Gastrocnemius medialis (tissue), 4 donors: ENCODE data around the gene RPL3. TPM values are rescaled to one million over a fixed set of nuclear protein-coding genes. Genes with fewer than 3 reads are reported as not detected.
A peak's percentile ranks its signal among the peaks of the same experiment; 100 is the strongest.

Experiments used
- ATAC-seq, 2 donors: fragments of 150-250 bp; one replicate each; pipeline ENCODE4 v1.9.1; 2016
- DNase-seq, 2 donors: peaks; one replicate each; pipeline ENCODE4 v3.0.0-alpha.2; 2019
- H3K27ac ChIP-seq, 4 donors: fragments of 200-600 bp; sonication (generic); 1 replicate in 1 of 4; 2 replicates in 3 of 4; pipeline ENCODE4 v1.5.1; 2016 to 2018; ENCODE audit warnings: mild to moderate bottlenecking in 2 of 4, moderate library complexity in 1 of 4
- H3K27me3 ChIP-seq, 3 donors: fragments of 200-600 bp; sonication (generic) in 2 of 3; 1 replicate in 1 of 3; 2 replicates in 2 of 3; pipeline versions ENCODE4 v1.5.1 to v1.6.0; 2016 to 2019; ENCODE audit warnings: mild to moderate bottlenecking in 1 of 3, moderate library complexity in 1 of 3
- H3K36me3 ChIP-seq, 2 donors: fragments of 200-600 bp; sonication (generic) in 1 of 2; one replicate each; pipeline ENCODE4 v1.5.1; 2017 to 2018
- H3K4me1 ChIP-seq, 2 donors: fragments of 200-600 bp; sonication (generic) in 1 of 2; one replicate each; pipeline ENCODE4 v1.5.1; 2016 to 2017; ENCODE audit warnings: mild to moderate bottlenecking in 2 of 2
- H3K4me3 ChIP-seq, 4 donors: fragments of 200-600 bp; sonication (generic) in 3 of 4; 1 replicate in 1 of 4; 2 replicates in 3 of 4; pipeline ENCODE4 v1.5.1; 2016 to 2019; ENCODE audit warnings: mild to moderate bottlenecking in 2 of 4
- H3K9me3 ChIP-seq, 3 donors: fragments of 200-600 bp; sonication (generic) in 2 of 3; 1 replicate in 1 of 3; 2 replicates in 2 of 3; pipeline ENCODE4 v1.5.1; 2016 to 2019
- CTCF ChIP-seq, 5 experiments: fragments of 450-650 bp in 3 of 5; fragments of 200-600 bp in 2 of 5; sonication (generic) in 2 of 5; IDR thresholded peaks in 4 of 5; conservative IDR thresholded peaks in 1 of 5; 1 replicate in 4 of 5; 2 replicates in 1 of 5; pipeline ENCODE4 v1.5.1; 2016 to 2019; ENCODE audit warnings: antibody characterized with exemption in 5 of 5, mild to moderate bottlenecking in 3 of 5, moderate library complexity in 3 of 5
- POLR2A ChIP-seq, 2 donors: fragments of 450-650 bp; IDR thresholded peaks; one replicate each; pipeline ENCODE4 v1.6.1; 2017; ENCODE audit warnings: antibody characterized with exemption in 2 of 2, mild to moderate bottlenecking in 2 of 2, moderate library complexity in 2 of 2
- in situ Hi-C, 4 donors: fragments of 200-750 bp; cut with MboI; loops; one replicate each; pipeline versions ENCODE4 v1.15.0 to v1.8.0; 2017; ENCODE audit warnings: low sequenced_read_pairs in 4 of 4
- intact Hi-C: fragments of 100-400 bp; cut with DNase I; formaldehyde crosslinking; loops from one replicate; pipeline ENCODE4 v1.15.1; 2023; ENCODE audit warnings: low total_unique reads
- total RNA-seq, 4 donors: library from RNA; depleted of rRNA; stranded (reverse); fragments of >200 nt; gene quantifications; one replicate each; pipeline versions ENCODE4 v1.1.0 to v1.2.3, GENCODE V29; 2016

Gene RPL3
- total RNA-seq, 4 donors from 2014 or later, result 261 to 680 (median 391) TPM

- ATAC-seq, result peak; percentile 14 to 20
- no peak for DNase-seq
- peak overlapping the region; percentile 65 to 91 (median 84) for H3K4me3 ChIP-seq
- no peaks in the 10 kb centered on the region for H3K27me3 ChIP-seq
- peaks cover 50 to 51% of the 10 kb centered on the region in 2 donors for H3K4me1 ChIP-seq
- intact Hi-C loops (loop anchor here (1.0 to 2.0 kb wide), 7 partner anchors 17 to 446 kb away; partner anchors contain the start of genes CBX6, CBX7, RPS19BP1 and SYNGR1), in situ Hi-C loops (loop anchor here in 2 of 4 donors (5.0 to 25.0 kb wide), 2 partner anchors 81 to 194 kb away; partner anchors contain the start of genes ATF4 (in 1 of the 2) and MIEF1 (in 1 of the 2))
- TF ChIP-seq POLR2A (IDR thresholded peaks at IDR 0.05) (no peak), CTCF (IDR thresholded peaks at IDR 0.05 in 4 of 5, conservative IDR thresholded peaks at IDR 0.05 in 1 of 5) (no peak)
- H3K9me3 ChIP-seq, result no peaks in the 10 kb centered on the region
- peak overlapping the region; percentile 86 to 98 (median 91) for H3K27ac ChIP-seq
- H3K36me3 ChIP-seq, result peaks cover 4 to 44% of the 10 kb centered on the region in 2 donors
Observed at GRCh38 chr22:39318507-39319283, 728 bp downstream of the RPL3 start.

- Histone ChIP-seq H3K4me1 (peaks cover 50 to 54% of the 10 kb centered on the region in 2 donors), H3K27me3 (no peaks in the 10 kb centered on the region), H3K36me3 (peaks cover 4 to 51% of the 10 kb centered on the region in 2 donors), H3K27ac (peak overlapping the region; percentile 86 to 98 (median 91)), H3K4me3 (peak overlapping the region; percentile 65 to 91 (median 84)), H3K9me3 (no peaks in the 10 kb centered on the region)
- TF ChIP-seq POLR2A (IDR thresholded peaks at IDR 0.05), result no peak
- no peak for TF ChIP-seq CTCF (IDR thresholded peaks at IDR 0.05 in 4 of 5, conservative IDR thresholded peaks at IDR 0.05 in 1 of 5)
- intact Hi-C loops, result loop anchor here (1.0 to 2.0 kb wide), 4 partner anchors 17 to 83 kb away; partner anchors contain the start of gene PDGFB
- ATAC-seq (no peak), DNase-seq (no peak)
- in situ Hi-C loops, result loop anchor here in 2 of 4 donors (5.0 to 25.0 kb wide), 2 partner anchors 81 to 194 kb away; partner anchors contain the start of genes ATF4 (in 1 of the 2) and MIEF1 (in 1 of the 2)
Observed at GRCh38 chr22:39317775-39318506, 1.5 kb downstream of the RPL3 start.

GRCh38 chr22:39317084-39317774 is 2.2 kb downstream of the RPL3 start:
- Histone ChIP-seq H3K36me3 (peaks cover 4 to 58% of the 10 kb centered on the region in 2 donors), H3K4me1 (peaks cover 50 to 54% of the 10 kb centered on the region in 2 donors), H3K9me3 (no peaks in the 10 kb centered on the region), H3K27me3 (no peaks in the 10 kb centered on the region), H3K27ac (peak overlapping the region; percentile 86 to 98 (median 91)), H3K4me3 (peak overlapping the region in 2 of 4 donors; percentile 87 to 91)
- DNase-seq, result no peak
- no peak for TF ChIP-seq CTCF (IDR thresholded peaks at IDR 0.05 in 4 of 5, conservative IDR thresholded peaks at IDR 0.05 in 1 of 5)
- no peak for TF ChIP-seq POLR2A (IDR thresholded peaks at IDR 0.05)
- ATAC-seq, result no peak
- intact Hi-C loops (loop anchor here (2.0 kb wide), 2 partner anchors 34 to 72 kb away; partner anchors contain the start of gene PDGFB), in situ Hi-C loops (loop anchor here in 2 of 4 donors (5.0 to 25.0 kb wide), 2 partner anchors 80 to 195 kb away; partner anchors contain the start of genes ATF4 (in 1 of the 2) and MIEF1 (in 1 of the 2))
